Liver (tissue), 3 donors: Measurements from ENCODE around the gene MYO15B.

Experiments
- EGR1 ChIP-seq, 2 donors: IDR thresholded peaks; 2 replicates each; pipeline ENCODE4 v1.6.1; 2016 to 2018; ENCODE audit warnings: antibody characterized with exemption in 2 of 2, low read depth in 2 of 2
- JUND ChIP-seq, 2 donors: IDR thresholded peaks; 2 replicates each; pipeline ENCODE4 v1.6.1; 2016; ENCODE audit warnings: antibody characterized with exemption in 2 of 2
- RAD21 ChIP-seq, 2 donors: IDR thresholded peaks; 2 replicates each; pipeline ENCODE4 v1.6.1; 2016; ENCODE audit warnings: antibody characterized with exemption in 2 of 2, mild to moderate bottlenecking in 2 of 2
- RXRA ChIP-seq, 2 donors: IDR thresholded peaks; 2 replicates each; pipeline ENCODE4 v1.6.1; 2017 to 2018; ENCODE audit warnings: antibody characterized with exemption in 2 of 2, mild to moderate bottlenecking in 1 of 2
- SP1 ChIP-seq: IDR thresholded peaks from 2 replicates; pipeline ENCODE4 v1.6.1; 2018; ENCODE audit warnings: antibody characterized with exemption, mild to moderate bottlenecking
- TAF1 ChIP-seq: conservative IDR thresholded peaks from 2 replicates; pipeline ENCODE4 v1.6.1; 2016; ENCODE audit warnings: antibody characterized with exemption, mild to moderate bottlenecking
- YY1 ChIP-seq: IDR thresholded peaks from 2 replicates; pipeline ENCODE4 v1.6.1; 2016; ENCODE audit warnings: antibody characterized with exemption, mild to moderate bottlenecking
- TF ChIP-seq, protein P1 (sequence below): fragments of 150-350 bp; IDR thresholded peaks from 2 replicates; pipeline ENCODE4 v1.5.1; 2017; ENCODE audit warnings: improper control_type of control experiment, low read depth, low read length; ENCODE audit not compliant: missing input control
- TF ChIP-seq, protein P2 (sequence below): IDR thresholded peaks from 2 replicates; pipeline ENCODE4 v1.6.1; 2016; ENCODE audit warnings: antibody characterized with exemption, mild to moderate bottlenecking
- TF ChIP-seq, protein P3 (sequence below): IDR thresholded peaks from 2 replicates; pipeline ENCODE4 v1.6.1; 2016; ENCODE audit warnings: antibody characterized with exemption
- TF ChIP-seq, protein P4 (sequence below): IDR thresholded peaks from 2 replicates; pipeline ENCODE4 v1.6.1; 2016; ENCODE audit warnings: antibody characterized with exemption
- TF ChIP-seq, protein P5 (sequence below): IDR thresholded peaks from 2 replicates; pipeline ENCODE4 v1.6.1; 2016; ENCODE audit warnings: antibody characterized with exemption
- donor health status: healthy.
- donor health status: healthy.

DNA sequence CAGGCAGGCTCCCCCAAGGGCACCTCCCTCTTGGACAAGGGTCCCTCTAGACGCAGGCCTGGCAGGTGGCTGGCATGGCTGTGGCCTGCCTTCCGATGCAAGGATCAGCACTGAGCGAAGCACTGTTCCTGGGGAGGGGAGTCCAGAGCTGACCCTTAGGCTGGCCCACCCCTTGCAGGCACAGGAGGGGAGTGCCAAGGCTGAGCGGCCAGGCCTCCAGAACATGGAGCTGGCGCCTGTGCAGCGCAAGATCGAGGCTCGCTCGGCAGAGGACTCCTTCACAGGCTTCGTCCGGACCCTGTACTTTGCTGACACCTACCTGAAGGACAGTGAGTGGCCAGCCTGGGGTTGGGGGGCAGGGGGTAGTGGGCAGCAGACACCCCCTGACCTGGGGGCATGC lies 16.8 kb upstream of the MYO15B start:
- TF ChIP-seq, protein P1, sequence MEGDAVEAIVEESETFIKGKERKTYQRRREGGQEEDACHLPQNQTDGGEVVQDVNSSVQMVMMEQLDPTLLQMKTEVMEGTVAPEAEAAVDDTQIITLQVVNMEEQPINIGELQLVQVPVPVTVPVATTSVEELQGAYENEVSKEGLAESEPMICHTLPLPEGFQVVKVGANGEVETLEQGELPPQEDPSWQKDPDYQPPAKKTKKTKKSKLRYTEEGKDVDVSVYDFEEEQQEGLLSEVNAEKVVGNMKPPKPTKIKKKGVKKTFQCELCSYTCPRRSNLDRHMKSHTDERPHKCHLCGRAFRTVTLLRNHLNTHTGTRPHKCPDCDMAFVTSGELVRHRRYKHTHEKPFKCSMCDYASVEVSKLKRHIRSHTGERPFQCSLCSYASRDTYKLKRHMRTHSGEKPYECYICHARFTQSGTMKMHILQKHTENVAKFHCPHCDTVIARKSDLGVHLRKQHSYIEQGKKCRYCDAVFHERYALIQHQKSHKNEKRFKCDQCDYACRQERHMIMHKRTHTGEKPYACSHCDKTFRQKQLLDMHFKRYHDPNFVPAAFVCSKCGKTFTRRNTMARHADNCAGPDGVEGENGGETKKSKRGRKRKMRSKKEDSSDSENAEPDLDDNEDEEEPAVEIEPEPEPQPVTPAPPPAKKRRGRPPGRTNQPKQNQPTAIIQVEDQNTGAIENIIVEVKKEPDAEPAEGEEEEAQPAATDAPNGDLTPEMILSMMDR, result no peak
- TF ChIP-seq, protein P2, sequence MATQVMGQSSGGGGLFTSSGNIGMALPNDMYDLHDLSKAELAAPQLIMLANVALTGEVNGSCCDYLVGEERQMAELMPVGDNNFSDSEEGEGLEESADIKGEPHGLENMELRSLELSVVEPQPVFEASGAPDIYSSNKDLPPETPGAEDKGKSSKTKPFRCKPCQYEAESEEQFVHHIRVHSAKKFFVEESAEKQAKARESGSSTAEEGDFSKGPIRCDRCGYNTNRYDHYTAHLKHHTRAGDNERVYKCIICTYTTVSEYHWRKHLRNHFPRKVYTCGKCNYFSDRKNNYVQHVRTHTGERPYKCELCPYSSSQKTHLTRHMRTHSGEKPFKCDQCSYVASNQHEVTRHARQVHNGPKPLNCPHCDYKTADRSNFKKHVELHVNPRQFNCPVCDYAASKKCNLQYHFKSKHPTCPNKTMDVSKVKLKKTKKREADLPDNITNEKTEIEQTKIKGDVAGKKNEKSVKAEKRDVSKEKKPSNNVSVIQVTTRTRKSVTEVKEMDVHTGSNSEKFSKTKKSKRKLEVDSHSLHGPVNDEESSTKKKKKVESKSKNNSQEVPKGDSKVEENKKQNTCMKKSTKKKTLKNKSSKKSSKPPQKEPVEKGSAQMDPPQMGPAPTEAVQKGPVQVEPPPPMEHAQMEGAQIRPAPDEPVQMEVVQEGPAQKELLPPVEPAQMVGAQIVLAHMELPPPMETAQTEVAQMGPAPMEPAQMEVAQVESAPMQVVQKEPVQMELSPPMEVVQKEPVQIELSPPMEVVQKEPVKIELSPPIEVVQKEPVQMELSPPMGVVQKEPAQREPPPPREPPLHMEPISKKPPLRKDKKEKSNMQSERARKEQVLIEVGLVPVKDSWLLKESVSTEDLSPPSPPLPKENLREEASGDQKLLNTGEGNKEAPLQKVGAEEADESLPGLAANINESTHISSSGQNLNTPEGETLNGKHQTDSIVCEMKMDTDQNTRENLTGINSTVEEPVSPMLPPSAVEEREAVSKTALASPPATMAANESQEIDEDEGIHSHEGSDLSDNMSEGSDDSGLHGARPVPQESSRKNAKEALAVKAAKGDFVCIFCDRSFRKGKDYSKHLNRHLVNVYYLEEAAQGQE, result no peak
- TF ChIP-seq RAD21 (IDR thresholded peaks at IDR 0.05) (no peak), YY1 (no peak), RXRA (IDR thresholded peaks at IDR 0.05) (no peak), SP1 (no peak), TAF1 (no peak), EGR1 (IDR thresholded peaks at IDR 0.05; ENCODE audit: low read depth in 2 of 2) (no peak), JUND (IDR thresholded peaks at IDR 0.05) (no peak)
- TF ChIP-seq, protein P3, sequence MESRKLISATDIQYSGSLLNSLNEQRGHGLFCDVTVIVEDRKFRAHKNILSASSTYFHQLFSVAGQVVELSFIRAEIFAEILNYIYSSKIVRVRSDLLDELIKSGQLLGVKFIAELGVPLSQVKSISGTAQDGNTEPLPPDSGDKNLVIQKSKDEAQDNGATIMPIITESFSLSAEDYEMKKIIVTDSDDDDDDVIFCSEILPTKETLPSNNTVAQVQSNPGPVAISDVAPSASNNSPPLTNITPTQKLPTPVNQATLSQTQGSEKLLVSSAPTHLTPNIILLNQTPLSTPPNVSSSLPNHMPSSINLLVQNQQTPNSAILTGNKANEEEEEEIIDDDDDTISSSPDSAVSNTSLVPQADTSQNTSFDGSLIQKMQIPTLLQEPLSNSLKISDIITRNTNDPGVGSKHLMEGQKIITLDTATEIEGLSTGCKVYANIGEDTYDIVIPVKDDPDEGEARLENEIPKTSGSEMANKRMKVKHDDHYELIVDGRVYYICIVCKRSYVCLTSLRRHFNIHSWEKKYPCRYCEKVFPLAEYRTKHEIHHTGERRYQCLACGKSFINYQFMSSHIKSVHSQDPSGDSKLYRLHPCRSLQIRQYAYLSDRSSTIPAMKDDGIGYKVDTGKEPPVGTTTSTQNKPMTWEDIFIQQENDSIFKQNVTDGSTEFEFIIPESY, result no peak
- TF ChIP-seq, protein P4, sequence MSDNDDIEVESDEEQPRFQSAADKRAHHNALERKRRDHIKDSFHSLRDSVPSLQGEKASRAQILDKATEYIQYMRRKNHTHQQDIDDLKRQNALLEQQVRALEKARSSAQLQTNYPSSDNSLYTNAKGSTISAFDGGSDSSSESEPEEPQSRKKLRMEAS, result no peak
- TF ChIP-seq, protein P5, sequence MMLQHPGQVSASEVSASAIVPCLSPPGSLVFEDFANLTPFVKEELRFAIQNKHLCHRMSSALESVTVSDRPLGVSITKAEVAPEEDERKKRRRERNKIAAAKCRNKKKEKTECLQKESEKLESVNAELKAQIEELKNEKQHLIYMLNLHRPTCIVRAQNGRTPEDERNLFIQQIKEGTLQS, result no peak
